Colon (tissue), 2 donors: ENCODE data around the gene LRRC75A.
"Not testable (repeated sequence)": the region's sequence is repeated elsewhere in the genome, so short reads cannot be mapped to it uniquely, and the experiment has no call there.

Experiments
- FAIRE-seq: peaks from 2 replicates; lab custom pipeline; 2012; peaks lifted over from hg19 to GRCh38; lab: Jason Lieb, UNC
- donor health status: control.
- donor health status: control.

LRRC75A gene

DNA sequence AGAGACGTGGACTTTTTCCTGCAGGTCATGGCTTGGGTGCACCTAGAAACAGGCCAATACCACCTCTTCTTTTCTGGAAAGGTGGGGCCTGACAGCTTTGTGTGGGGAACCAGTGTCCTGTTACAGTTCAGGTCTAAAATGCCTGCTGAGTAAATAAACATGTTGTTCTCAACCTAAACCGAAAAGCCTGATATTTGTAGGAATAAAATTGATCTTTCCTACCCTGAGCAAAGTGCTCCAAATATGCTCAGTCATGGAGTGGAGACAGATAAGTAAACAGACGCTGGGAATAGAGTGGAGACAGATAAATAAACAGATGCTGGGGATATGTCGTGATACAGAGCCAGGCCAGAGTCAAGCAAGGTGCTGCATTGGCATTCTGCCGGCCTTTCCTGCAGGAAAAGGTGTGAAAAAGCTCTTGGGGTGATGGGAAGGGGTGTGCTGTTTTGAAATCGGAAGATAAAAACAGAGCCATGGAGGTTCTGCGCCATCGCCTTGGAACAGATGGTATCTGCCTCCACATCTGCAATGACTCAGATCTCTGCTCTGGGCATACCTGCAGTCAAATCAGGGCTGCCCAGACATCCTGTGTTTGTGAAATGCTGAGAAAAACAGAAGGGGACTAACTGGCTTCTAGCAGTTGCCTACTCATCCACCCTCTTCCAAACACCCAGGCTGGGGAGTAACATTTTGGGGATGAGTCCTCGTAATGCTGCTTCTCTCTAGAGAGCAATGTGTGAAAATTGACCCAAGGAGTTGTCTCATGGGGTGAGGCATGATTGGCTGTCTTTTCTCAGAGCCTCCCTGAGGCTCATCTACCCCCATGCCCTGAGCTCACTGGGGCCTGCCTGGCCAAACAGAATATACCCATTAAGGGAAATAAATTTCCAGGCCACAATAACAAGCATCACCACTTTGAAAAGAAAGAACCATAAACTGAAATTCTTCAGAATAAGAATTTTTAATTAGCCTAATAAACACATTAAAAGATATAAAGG, 93.4 kb downstream of the LRRC75A start:
- no peak for FAIRE-seq

DNA sequence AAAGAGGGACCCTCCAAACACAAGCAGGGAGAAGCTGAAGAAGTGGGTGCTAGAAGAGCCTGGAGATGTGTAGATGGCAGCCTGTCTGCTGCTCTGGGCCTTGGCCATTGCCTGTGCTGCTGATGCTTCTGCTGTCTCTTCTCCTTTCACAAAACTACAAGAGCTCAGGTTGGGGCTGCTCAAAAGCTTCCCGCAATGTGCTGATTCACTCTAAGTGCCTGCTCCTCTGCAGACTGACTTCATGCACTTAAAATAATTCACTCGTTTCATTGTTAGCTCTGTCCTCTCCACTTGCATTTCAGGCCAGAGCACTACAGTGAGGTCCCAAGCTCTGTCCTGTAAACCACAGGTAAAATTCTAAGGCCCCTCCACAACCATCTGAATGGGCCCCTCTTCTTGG, 95.3 kb downstream of the LRRC75A start:
- not testable (repeated sequence) for FAIRE-seq

DNA sequence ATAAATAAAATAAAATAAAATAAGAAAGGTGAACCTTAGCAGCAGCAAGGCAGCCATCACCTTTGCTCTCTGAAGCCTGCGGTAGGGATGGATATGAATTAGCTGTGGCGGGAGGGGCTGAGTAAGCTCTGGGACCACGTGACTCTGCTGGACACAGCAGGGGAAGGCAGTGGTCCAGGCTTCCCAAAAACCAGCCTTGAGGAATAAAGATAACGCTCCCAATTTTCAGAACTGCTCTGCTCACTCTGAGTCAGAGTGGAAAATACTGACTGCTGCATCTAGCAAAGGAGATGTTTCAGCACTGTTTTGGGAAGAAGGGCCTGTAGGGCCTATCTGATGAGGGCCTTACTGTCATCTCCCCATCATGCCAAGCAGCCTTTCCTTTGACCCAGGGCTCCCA, 96.1 kb downstream of the LRRC75A start:
- FAIRE-seq = not testable (repeated sequence)

DNA sequence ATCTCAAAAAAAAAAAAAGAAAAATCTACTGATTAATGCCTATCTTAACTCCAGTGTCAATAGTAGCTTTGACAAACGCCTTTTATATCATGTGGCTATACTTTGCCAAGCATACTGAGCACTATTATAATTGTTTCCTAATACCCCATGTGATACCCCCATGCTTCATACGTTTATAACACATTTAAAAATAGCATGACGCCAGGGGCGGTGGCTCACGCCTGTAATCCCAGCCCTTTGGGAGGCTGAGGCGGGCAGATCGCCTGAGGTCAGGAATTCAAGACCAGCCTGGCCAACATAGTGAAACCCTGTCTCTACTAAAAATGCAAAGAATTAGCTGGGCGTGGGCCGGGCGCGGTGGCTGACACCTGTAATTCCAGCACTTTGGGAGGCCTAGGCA, 99.5 kb downstream of the LRRC75A start:
- not testable (repeated sequence) for FAIRE-seq
